ENCODE results near the gene NFE2. TPM values are rescaled to one million over a fixed set of nuclear protein-coding genes. Genes with fewer than 3 reads are reported as not detected.

The NFE2 gene
- total RNA-seq, 2 experiments from 2014 or later: not detected

DNA sequence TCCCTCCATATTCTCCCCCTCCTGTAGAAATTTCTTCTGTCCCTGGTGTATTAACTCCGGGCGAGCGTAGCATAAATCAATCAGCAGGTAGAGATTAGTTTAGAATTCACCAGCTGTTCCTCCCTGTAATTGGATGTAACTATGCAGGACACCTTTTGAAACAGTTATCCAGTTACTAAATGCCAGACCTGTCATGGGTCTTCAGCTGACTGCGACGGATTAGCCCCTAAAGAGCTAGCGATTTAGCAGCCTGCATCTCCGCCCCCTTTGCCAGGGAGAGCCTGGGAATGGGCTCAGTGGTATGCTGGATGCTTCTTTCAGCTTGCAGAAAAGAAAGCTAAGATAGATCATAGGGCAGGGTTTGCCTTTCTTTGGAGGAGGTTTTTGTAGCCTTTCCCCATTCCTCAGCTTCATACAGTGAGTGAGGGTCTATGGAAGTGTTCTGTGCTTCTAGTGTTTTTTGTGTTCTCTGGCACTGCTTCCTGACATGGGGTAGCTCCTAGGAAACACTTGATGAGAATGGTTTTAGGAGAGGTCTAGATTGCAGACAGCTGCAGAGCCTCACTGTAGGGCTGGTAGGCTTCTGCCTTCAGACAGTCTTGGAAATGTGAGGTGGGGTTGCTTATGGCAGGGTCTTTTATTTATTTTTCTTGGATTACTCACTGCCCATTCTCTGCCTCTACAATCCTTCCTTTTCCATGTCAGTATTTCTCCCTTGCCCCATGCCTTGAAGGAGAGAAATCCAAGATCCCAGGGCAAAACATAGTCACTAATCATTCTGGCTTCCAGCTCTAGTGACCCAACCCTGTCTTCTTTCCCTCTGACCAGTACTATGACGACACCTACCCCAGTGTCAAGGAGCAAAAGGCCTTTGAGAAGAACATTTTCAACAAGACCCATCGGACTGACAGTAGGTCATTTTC, 40.8 kb upstream of the NFE2 start:
- Histone ChIP-seq H3K9me2 (ENCODE audit: insufficient read depth, low read length) (no peaks in the 10 kb centered on the region), H3K4me3 (ENCODE audit: low read depth, low read length, poor library complexity, severe bottlenecking) (no peak overlapping the region), H3K9me3 (ENCODE audit: low read length) (no peaks in the 10 kb centered on the region), H3K4me2 (ENCODE audit: low read length) (no peak overlapping the region), H3K4me1 (ENCODE audit: insufficient read depth, low read length, poor library complexity, severe bottlenecking) (peaks cover 8% of the 10 kb centered on the region), H3K79me2 (ENCODE audit: insufficient read depth, low read depth, low read length) (no peaks in the 10 kb centered on the region), H2AFZ (ENCODE audit: low read length) (no peak overlapping the region), H4K20me1 (ENCODE audit: insufficient read depth, low read length) (0 out of 2 replicates have a peak, but pooled peaks cover 12% of the 10 kb centered on the region), H3K36me3 (ENCODE audit: insufficient read depth, low read length) (peaks cover 67% of the 10 kb centered on the region), H3K27ac (ENCODE audit: low read depth, low read length, poor library complexity, severe bottlenecking) (no peak overlapping the region)
- no peak for DNase-seq (ENCODE audit: low spot score)
- POLR2A ChIA-PET: interaction anchor here (0.6 to 1.2 kb wide), 4 partner anchors 9 to 74 kb away, joined by 3 to 6 read pairs (median 4); partner anchors contain the start of gene COPZ1
- CTCF ChIA-PET (ENCODE audit: unreplicated experiment): no interaction called here
- TF ChIP-seq CTCF (conservative IDR thresholded peaks at IDR 0.05; ENCODE audit: low read length) (no peak), EZH2phosphoT487 (IDR thresholded peaks at IDR 0.05; ENCODE audit: borderline replicate concordance, low read depth, low read length) (no peak)
- intact Hi-C loops (cut with micrococcal nuclease; ENCODE audit: unreplicated experiment): no loop called here
- BruUV-seq (replicated peaks): no TSS peak

DNA sequence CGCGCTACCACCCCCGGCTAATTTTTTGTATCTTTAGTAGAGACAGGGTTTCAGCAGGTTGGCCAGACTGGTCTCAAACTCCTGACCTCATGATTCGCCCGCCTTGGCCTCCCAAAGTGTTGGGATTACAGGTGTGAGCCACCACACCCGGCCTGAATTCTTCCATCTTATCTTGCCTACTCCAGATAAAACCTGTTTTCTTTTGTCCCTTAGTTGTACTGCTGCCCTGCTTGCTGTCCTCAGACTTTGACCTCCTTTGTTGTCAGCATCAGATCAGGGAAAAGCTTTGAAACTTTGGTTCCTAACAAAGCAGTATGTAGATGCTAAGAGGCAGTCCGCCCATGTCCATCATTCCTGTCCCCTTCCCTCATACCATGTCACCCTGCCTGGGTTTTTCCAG, 40.0 kb upstream of the NFE2 start:
- BruUV-seq (replicated peaks): no TSS peak
- H3K4me1 ChIP-seq (ENCODE audit: insufficient read depth, low read length, poor library complexity, severe bottlenecking): peaks cover 13% of the 10 kb centered on the region
- no peak overlapping the region for H3K27ac ChIP-seq (ENCODE audit: low read depth, low read length, poor library complexity, severe bottlenecking)
- no peak overlapping the region for H3K4me2 ChIP-seq (ENCODE audit: low read length)
- H3K4me3 ChIP-seq (ENCODE audit: low read depth, low read length, poor library complexity, severe bottlenecking): no peak overlapping the region
- DNase-seq (ENCODE audit: low spot score): no peak
- intact Hi-C loops (cut with micrococcal nuclease; ENCODE audit: unreplicated experiment): no loop called here
- no peak for TF ChIP-seq EZH2phosphoT487 (IDR thresholded peaks at IDR 0.05; ENCODE audit: borderline replicate concordance, low read depth, low read length)
- TF ChIP-seq CTCF (conservative IDR thresholded peaks at IDR 0.05; ENCODE audit: low read length): no peak
- no peaks in the 10 kb centered on the region for H3K79me2 ChIP-seq (ENCODE audit: insufficient read depth, low read depth, low read length)
- CTCF ChIA-PET (ENCODE audit: unreplicated experiment): no interaction called here
- 0 out of 2 replicates have a peak, but pooled peaks cover 12% of the 10 kb centered on the region for H4K20me1 ChIP-seq (ENCODE audit: insufficient read depth, low read length)
- no peaks in the 10 kb centered on the region for H3K9me2 ChIP-seq (ENCODE audit: insufficient read depth, low read length)
- H2AFZ ChIP-seq (ENCODE audit: low read length): no peak overlapping the region
- peaks cover 61% of the 10 kb centered on the region for H3K36me3 ChIP-seq (ENCODE audit: insufficient read depth, low read length)
- POLR2A ChIA-PET: interaction anchor here (0.6 to 0.8 kb wide), 2 partner anchors 10 to 73 kb away, joined by 3 to 5 read pairs; no protein-coding TSS in a partner anchor
- no peaks in the 10 kb centered on the region for H3K9me3 ChIP-seq (ENCODE audit: low read length)
